Epithelial cell of proximal tubule (primary cell): ENCODE measurements around the gene NCR2. TPM values are rescaled to one million over a fixed set of nuclear protein-coding genes. Genes with fewer than 3 reads are reported as not detected.

Source experiments
- DNase-seq: peaks from one replicate; pipeline ENCODE4 v3.0.0-alpha.2; 2011; ENCODE audit warnings: low read depth
- H3K4me3 ChIP-seq: 2 replicates; pipeline ENCODE4 v1.5.1; 2011; ENCODE audit warnings: low read depth, mild to moderate bottlenecking, low read length
- total RNA-seq: library from RNA; depleted of rRNA; stranded (reverse); fragments of >200 nt; gene quantifications from 2 replicates; pipeline ENCODE4 v1.2.3, GENCODE V29; 2015
- TF ChIP-seq, protein P1 (sequence below): conservative IDR thresholded peaks from 2 replicates; pipeline ENCODE4 v1.5.1; 2012; ENCODE audit warnings: low read depth, mild to moderate bottlenecking, low read length

Gene NCR2
- total RNA-seq, 1 donor from 2014 or later = not detected

DNA sequence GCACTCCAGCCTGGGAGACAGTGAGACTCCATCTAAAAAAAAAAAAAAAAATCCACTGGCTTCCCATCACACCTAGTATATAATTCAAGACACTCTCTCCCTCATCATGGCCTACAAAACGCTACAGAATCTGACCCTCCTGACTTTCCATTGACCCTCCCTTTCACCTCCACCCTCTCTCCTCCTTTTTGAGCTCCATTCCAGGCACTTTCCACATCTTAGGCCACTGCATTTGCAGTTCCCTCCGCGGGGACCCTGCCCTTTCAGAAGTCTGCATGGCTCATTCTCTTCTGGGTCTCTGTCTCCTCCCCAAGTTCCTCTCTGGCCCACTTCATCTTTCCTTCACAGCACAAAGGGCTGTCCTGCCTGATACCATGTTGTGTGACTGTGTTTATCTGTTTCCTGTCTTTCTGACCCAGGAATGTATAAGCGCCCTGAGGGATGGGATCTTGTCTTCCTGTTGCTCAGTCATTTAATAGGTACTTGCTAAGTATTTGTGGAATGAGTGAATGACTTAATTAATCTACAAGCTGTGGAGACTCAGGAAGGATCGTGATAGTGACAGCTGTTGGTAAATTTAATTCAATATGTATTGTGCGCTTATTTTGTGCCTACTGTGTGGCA is 35.2 kb downstream of the NCR2 start:
- no peak for DNase-seq
- no peak overlapping the region for H3K4me3 ChIP-seq
- TF ChIP-seq, protein P1, sequence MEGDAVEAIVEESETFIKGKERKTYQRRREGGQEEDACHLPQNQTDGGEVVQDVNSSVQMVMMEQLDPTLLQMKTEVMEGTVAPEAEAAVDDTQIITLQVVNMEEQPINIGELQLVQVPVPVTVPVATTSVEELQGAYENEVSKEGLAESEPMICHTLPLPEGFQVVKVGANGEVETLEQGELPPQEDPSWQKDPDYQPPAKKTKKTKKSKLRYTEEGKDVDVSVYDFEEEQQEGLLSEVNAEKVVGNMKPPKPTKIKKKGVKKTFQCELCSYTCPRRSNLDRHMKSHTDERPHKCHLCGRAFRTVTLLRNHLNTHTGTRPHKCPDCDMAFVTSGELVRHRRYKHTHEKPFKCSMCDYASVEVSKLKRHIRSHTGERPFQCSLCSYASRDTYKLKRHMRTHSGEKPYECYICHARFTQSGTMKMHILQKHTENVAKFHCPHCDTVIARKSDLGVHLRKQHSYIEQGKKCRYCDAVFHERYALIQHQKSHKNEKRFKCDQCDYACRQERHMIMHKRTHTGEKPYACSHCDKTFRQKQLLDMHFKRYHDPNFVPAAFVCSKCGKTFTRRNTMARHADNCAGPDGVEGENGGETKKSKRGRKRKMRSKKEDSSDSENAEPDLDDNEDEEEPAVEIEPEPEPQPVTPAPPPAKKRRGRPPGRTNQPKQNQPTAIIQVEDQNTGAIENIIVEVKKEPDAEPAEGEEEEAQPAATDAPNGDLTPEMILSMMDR = no peak

DNA sequence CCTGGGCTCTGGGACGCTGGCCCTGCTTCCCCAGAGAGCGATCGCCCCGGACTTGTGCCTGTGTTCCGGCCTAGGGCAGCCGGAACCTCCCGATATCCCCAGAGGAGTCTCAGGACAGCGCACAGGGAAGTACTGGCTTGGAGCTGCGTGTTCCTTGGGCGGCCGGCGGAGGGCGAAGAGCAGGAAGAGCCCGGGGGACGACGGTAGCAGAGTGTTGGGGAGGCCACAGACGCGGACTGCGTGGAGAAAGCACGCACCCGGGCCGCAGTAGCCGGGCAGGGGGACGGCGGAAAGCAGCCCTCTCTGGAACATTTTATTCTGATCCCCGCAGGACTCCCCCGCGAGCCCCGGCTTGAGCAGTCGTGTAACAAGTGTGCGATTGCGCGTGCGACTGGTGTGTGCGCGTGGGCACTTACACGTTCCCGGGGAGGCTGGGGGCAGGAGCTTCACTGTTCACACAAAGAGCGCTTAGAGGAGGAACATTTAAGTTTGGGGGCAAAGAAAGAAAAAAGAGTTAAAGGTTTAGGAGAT is 36.1 kb downstream of the NCR2 start:
- DNase-seq = no peak
- TF ChIP-seq, protein P1 = peak; percentile 15
- H3K4me3 ChIP-seq = peak overlapping the region; percentile 37

DNA sequence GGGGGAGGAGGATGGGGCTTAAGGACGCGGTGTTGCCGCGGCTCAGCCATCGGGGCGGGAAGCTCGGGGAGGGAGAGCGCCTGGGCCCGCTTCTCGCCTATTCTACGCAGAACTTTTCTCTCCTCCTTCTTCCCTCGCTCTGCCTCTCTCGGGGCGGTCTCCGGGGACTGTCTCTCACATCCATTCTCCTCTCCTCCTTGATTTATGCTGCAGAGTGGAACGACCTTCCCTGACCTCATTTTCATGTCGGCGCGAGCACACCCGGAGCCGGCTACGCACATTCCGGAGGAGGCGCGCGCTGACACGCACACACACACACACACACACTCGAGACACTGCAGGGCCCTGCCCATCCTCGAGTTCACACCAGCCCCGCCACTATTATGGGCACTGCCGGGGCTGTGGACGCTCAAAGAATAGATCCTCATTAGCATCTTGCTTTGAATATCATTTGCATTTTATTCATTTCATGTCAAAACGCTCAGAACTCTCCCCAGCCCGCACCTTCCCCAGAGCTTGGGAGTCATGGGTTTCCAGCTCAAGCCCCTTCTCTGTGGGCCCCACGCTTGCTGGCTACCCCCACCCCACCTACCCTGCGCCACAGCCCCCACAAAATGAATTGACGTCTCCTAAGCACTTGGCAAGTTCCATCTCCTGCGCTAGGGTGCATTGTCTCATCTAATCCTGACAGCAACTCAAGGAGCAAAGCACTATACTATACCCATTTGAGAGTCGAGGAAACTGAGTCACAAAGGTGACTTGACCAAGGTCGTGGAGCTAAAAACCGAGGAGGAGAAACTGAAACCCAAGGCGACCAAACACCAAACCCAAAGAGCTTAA is 36.8 kb downstream of the NCR2 start:
- no peak for DNase-seq
- TF ChIP-seq, protein P1 = no peak
- H3K4me3 ChIP-seq = peak overlapping the region; percentile 37

DNA sequence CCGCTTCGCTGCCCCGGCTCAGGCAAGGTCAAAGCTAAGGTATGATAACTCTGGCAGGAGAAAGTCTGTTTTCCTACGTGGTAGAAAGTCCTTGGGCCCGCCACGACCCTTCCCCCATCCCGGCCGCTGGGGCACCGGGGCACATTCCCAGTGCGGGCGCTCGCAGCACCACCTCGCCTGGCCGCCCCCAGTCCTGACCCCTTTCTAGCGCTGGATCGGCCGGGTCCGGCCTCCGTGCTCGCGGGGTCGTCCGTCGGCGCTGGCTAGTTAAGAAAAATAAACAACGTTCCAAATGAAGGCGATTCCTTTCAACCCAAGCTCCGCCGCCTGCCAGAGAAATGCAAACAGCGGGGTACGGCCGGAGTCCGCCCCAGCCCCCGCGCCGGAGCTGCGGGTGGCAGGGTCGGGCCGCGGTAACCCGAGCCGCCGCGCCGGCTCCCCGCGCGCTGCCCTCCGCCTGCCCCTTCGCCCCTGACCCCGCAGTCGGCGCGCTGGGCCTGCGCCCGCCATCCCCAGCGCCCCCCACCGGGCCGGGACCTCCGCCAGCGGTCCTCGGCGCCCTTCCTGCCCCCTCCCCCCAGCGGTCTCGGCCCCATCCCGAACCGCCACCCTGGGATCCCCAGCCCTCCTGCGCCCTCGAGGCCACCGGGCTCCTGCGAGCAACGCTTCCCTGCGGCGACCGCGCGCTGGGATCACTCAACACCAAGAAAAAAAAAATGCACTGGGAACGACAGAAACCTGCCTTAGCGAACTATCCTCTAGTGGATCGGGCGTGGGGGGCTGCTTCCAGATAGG is 37.6 kb downstream of the NCR2 start:
- no peak for DNase-seq
- H3K4me3 ChIP-seq = no peak overlapping the region
- TF ChIP-seq, protein P1 = no peak

- DNase-seq = no peak
- H3K4me3 ChIP-seq = no peak overlapping the region
- TF ChIP-seq, protein P1 = no peak
Measured at GRCh38 chr6:41373627-41373918, 38.2 kb downstream of the NCR2 start.

DNA sequence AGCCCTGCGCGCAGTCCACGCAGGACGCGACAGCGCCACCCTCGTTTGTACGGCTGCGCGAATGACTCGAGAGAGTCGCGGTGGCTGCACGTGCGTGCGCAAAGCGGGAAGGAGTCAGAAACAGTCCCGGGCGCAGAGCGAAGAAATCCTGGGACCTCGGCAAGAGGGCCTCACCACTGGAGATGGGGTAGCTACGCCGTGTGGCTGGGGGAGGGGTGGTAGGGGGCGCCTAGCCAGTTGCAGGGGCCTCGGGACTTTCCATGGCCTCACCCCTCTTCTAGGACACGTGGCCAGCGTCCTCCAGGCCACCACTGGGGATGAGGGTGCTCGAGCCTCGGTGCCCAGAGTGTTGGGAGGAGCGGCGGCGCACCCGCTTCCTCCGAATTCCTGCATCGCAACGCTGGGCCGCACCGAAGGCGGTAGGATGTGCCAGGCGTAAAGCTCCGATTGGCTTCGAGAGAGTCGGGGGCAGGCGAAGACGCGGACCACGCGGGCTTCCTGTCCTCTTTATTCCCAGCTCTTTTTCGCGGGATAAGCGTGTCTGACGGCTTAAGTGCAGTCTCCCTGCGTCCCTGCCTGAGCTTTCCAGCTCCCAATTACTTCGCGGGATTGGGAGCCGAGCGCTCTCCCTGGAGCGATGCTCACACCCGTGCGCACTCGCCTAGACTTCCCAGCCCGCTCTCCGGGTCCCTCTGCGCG is 38.7 kb downstream of the NCR2 start:
- TF ChIP-seq, protein P1 = no peak
- H3K4me3 ChIP-seq = no peak overlapping the region
- DNase-seq = no peak
